Epithelial cell of esophagus (primary cell): ENCODE data around the gene ETFA.

ENCODE experiments used
- DNase-seq: peaks from one replicate; pipeline ENCODE4 v3.0.0; 2010; ENCODE audit warnings: low read depth
- H3K4me3 ChIP-seq: 2 replicates; pipeline ENCODE4 v1.5.1; 2011; ENCODE audit warnings: mild to moderate bottlenecking, low read length, control low read depth
- CTCF ChIP-seq: IDR thresholded peaks from 2 replicates; pipeline ENCODE4 v1.5.1; 2011; ENCODE audit warnings: low read depth, mild to moderate bottlenecking, low read length, control low read depth, inconsistent platforms; ENCODE audit not compliant: insufficient read depth; ENCODE audit errors: missing control alignments

Gene ETFA

GRCh38 chr15:76215634-76216033 is 95.6 kb downstream of the ETFA start:
- no peak for DNase-seq
- TF ChIP-seq CTCF: no peak
- H3K4me3 ChIP-seq: no peak overlapping the region

- H3K4me3 ChIP-seq: no peak overlapping the region
- DNase-seq: no peak
- TF ChIP-seq CTCF: no peak
Observed at GRCh38 chr15:76209942-76210341, 101.3 kb downstream of the ETFA start.

- DNase-seq: no peak
- no peak for TF ChIP-seq CTCF
- no peak overlapping the region for H3K4me3 ChIP-seq
Observed at GRCh38 chr15:76209523-76209922, 101.7 kb downstream of the ETFA start.

- no peak overlapping the region for H3K4me3 ChIP-seq
- no peak for TF ChIP-seq CTCF
- peak; percentile 36 for DNase-seq
Observed at GRCh38 chr15:76208786-76209424, 102.4 kb downstream of the ETFA start.

- no peak for DNase-seq
- TF ChIP-seq CTCF: no peak
Observed at GRCh38 chr15:76208084-76208785, 103.0 kb downstream of the ETFA start.

GRCh38 chr15:76206325-76206976 is 104.8 kb downstream of the ETFA start:
- no peak for TF ChIP-seq CTCF
- peak; percentile 67 for DNase-seq
- H3K4me3 ChIP-seq: no peak overlapping the region

More at GRCh38 chr15:76208084-76208785, 103.0 kb downstream of the ETFA start:
- H3K4me3 ChIP-seq: no peak overlapping the region
